Activated gamma-delta T cell treated with anti-CD3 and anti-CD28 coated beads, Interleukin-2, amount 50 U/mL, for 16 hours (primary cell): ENCODE data around the gene S1PR5.

ENCODE experiments used
- DNase-seq: peaks from one replicate; pipeline ENCODE4 v3.0.0-alpha.2; 2020; ENCODE audit warnings: low read depth

Gene S1PR5

DNA sequence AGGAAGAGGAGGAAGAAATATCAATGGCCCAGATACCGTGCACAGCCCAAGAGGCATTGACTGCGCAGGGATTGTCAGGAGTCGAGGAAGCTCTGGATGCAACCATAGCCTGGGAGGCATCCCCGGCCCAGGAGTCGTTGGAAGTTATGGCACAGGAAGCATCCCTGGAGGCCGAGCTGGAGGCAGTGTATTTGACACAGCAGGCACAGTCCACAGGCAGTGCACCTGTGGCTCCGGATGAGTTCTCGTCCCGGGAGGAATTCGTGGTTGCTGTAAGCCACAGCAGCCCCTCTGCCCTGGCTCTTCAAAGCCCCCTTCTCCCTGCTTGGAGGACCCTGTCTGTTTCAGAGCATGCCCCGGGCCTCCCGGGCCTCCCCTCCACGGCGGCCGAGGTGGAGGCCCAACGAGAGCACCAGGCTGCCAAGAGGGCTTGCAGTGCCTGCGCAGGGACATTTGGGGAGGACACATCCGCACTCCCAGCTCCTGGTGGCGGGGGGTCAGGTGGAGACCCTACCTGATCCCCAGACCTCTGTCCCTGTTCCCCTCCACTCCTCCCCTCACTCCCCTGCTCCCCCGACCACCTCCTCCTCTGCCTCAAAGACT, 50.0 kb downstream of the S1PR5 start:
- no peak for DNase-seq

DNA sequence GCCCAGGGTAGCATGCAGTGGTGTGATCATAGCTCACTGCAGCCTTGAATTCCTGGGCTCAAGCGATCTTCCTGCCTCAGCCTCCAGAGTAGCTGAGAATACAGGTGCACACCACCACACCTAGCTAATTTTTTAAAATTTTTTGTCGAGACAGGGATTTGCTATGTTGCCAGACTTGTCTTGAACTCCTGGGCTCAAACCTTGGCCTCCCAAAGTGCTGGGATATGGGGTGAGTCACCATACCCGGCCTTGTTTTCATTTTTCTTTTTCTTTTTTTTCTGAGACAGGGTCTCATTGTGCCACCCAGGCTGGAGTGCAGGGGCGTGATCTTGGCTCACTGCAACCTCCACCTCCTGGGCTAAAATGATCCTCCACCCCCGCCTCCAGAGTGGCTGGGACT, 52.8 kb downstream of the S1PR5 start:
- no peak for DNase-seq
